ENCODE data around the gene MEX3B. TPM values are rescaled to one million over a fixed set of nuclear protein-coding genes. Genes with fewer than 3 reads are reported as not detected.

Gene MEX3B
- total RNA-seq, 3 donors from 2014 or later, result 0.98 to 2.3 (median 2.2) TPM

GRCh38 chr15:82043796-82044372, 1.9 kb downstream of the MEX3B start:
- H3K9me3 ChIP-seq, result no peaks in the 10 kb centered on the region
- peak overlapping the region; percentile 85 to 91 for H3K27ac ChIP-seq
- TF ChIP-seq, protein P1, sequence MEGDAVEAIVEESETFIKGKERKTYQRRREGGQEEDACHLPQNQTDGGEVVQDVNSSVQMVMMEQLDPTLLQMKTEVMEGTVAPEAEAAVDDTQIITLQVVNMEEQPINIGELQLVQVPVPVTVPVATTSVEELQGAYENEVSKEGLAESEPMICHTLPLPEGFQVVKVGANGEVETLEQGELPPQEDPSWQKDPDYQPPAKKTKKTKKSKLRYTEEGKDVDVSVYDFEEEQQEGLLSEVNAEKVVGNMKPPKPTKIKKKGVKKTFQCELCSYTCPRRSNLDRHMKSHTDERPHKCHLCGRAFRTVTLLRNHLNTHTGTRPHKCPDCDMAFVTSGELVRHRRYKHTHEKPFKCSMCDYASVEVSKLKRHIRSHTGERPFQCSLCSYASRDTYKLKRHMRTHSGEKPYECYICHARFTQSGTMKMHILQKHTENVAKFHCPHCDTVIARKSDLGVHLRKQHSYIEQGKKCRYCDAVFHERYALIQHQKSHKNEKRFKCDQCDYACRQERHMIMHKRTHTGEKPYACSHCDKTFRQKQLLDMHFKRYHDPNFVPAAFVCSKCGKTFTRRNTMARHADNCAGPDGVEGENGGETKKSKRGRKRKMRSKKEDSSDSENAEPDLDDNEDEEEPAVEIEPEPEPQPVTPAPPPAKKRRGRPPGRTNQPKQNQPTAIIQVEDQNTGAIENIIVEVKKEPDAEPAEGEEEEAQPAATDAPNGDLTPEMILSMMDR (IDR thresholded peaks at IDR 0.05), result no peak
- DNase-seq (ENCODE audit: low spot score in 2 of 2), result no peak
- peak overlapping the region; percentile 73 to 88 (median 78) for H3K4me3 ChIP-seq
- no peaks in the 10 kb centered on the region for H3K4me1 ChIP-seq
- H3K27me3 ChIP-seq, result no peaks in the 10 kb centered on the region
- intact Hi-C loops (cut with DNase I; ENCODE audit: low total_unique reads), result no loop called here
- H3K36me3 ChIP-seq, result no peaks in the 10 kb centered on the region

GRCh38 chr15:82043130-82043673, 2.6 kb downstream of the MEX3B start:
- intact Hi-C loops (cut with DNase I; ENCODE audit: low total_unique reads), result no loop called here
- H3K36me3 ChIP-seq, result no peaks in the 10 kb centered on the region
- peak overlapping the region in 1 of 2 donors; percentile 91 for H3K27ac ChIP-seq
- H3K4me3 ChIP-seq, result peak overlapping the region; percentile 2 to 88 (median 73)
- no peak for TF ChIP-seq POLR2AphosphoS5 (IDR thresholded peaks at IDR 0.05)
- TF ChIP-seq, protein P1 (IDR thresholded peaks at IDR 0.05), result no peak
- TF ChIP-seq POLR2A (IDR thresholded peaks at IDR 0.05), result no peak
- H3K9me3 ChIP-seq, result no peaks in the 10 kb centered on the region
- DNase-seq (ENCODE audit: low spot score in 2 of 2), result no peak
- no peaks in the 10 kb centered on the region for H3K27me3 ChIP-seq
- no peaks in the 10 kb centered on the region for H3K4me1 ChIP-seq

DNA sequence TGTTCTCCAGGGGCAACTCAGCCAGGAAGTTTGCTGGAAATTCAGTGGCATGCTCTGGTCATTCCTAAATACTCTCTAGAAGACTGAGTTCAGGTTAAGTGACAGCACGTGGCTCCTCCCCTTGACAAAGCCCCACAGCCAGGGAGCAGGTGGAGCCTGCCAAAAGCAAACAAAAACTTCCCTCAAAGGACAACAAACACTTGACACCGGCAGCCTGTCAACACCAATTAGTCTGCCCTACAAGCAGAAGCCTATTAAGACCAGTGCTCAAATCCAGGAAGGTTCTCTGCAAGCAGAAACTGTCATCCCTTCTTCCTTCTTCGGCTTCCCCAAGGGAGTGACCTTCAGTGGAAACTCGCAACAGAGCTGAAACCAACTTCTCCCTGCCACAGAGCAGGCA, 5.0 kb downstream of the MEX3B start:
- Histone ChIP-seq H3K4me1 (no peaks in the 10 kb centered on the region), H3K4me3 (no peak overlapping the region), H3K36me3 (no peaks in the 10 kb centered on the region), H3K9me3 (no peaks in the 10 kb centered on the region), H3K27me3 (no peaks in the 10 kb centered on the region), H3K27ac (no peak overlapping the region)
- intact Hi-C loops (cut with DNase I; ENCODE audit: low total_unique reads), result no loop called here
- no peak for TF ChIP-seq POLR2AphosphoS5 (IDR thresholded peaks at IDR 0.05)
- no peak for TF ChIP-seq POLR2A (IDR thresholded peaks at IDR 0.05)
- no peak for DNase-seq (ENCODE audit: low spot score in 2 of 2)

- DNase-seq (ENCODE audit: low spot score in 2 of 2), result no peak
- Histone ChIP-seq H3K27ac (no peak overlapping the region), H3K4me1 (no peaks in the 10 kb centered on the region), H3K9me3 (no peaks in the 10 kb centered on the region), H3K27me3 (no peaks in the 10 kb centered on the region), H3K36me3 (no peaks in the 10 kb centered on the region), H3K4me3 (no peak overlapping the region)
- intact Hi-C loops (cut with DNase I; ENCODE audit: low total_unique reads), result no loop called here
- no peak for TF ChIP-seq POLR2A (IDR thresholded peaks at IDR 0.05)
- TF ChIP-seq, protein P1 (IDR thresholded peaks at IDR 0.05), result no peak
- TF ChIP-seq POLR2AphosphoS5 (IDR thresholded peaks at IDR 0.05), result no peak
Measured at GRCh38 chr15:82040390-82040789, 5.4 kb downstream of the MEX3B start.

DNA sequence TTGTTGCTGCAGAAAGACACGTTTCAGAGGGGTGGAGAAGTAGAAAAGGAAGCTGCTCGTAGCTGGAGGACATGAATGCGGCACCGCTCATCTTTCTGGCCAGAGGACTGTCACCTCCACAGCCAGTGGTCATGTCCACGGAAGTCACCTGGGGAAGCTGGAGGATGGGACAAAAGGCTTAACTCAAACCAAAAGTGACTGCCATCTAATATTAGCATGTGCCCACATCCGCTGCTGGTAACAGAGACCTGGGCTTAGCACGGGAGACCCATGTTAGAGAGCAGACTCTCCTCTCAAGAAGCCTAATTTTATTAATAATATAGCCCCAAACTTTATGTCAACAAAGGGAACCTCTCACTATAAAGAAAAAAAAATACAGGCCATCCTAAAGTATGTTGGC, 5.9 kb downstream of the MEX3B start:
- Histone ChIP-seq H3K36me3 (no peaks in the 10 kb centered on the region), H3K4me3 (no peak overlapping the region), H3K27ac (no peak overlapping the region), H3K9me3 (no peaks in the 10 kb centered on the region), H3K4me1 (no peaks in the 10 kb centered on the region), H3K27me3 (no peaks in the 10 kb centered on the region)
- no peak for DNase-seq (ENCODE audit: low spot score in 2 of 2)
- TF ChIP-seq POLR2A (IDR thresholded peaks at IDR 0.05) (no peak), POLR2AphosphoS5 (IDR thresholded peaks at IDR 0.05) (no peak)
- TF ChIP-seq, protein P1 (IDR thresholded peaks at IDR 0.05), result no peak
- intact Hi-C loops (cut with DNase I; ENCODE audit: low total_unique reads), result no loop called here

Data from breast epithelium (tissue), 4 donors.